Nephron (organoid): Measurements from ENCODE around the gene CHST2.
A peak's percentile ranks its signal among the peaks of the same experiment; 100 is the strongest.

Experiments used
- H3K27ac Mint-ChIP-seq, 3 experiments: 2 replicates each; pipeline ENCODE4 v1.8.0; 2020; ENCODE audit warnings: mixed read lengths in 3 of 3, mild to moderate bottlenecking in 2 of 3, moderate library complexity in 1 of 3
- H3K27me3 Mint-ChIP-seq: 2 replicates; pipeline ENCODE4 v1.8.0; 2021; ENCODE audit warnings: low read depth, mild to moderate bottlenecking, moderate library complexity, mixed read lengths
- H3K36me3 Mint-ChIP-seq: 2 replicates; pipeline ENCODE4 v1.8.0; 2020; ENCODE audit warnings: low read depth, mixed read lengths
- H3K4me1 Mint-ChIP-seq: 2 replicates; pipeline ENCODE4 v1.8.0; 2020; ENCODE audit warnings: mixed read lengths
- H3K4me3 Mint-ChIP-seq, 3 experiments: 2 replicates each; pipeline ENCODE4 v1.8.0; 2020; ENCODE audit warnings: mild to moderate bottlenecking in 3 of 3, mixed read lengths in 3 of 3, moderate library complexity in 2 of 3
- H3K9me3 Mint-ChIP-seq: 2 replicates; pipeline ENCODE4 v1.8.0; 2020; ENCODE audit warnings: mixed read lengths
- TF ChIP-seq, protein P1 (sequence below), 3 experiments: fragments of 200-600 bp; sonication (generic); IDR thresholded peaks; one replicate each; pipeline ENCODE4 v1.5.0; 2021; ENCODE audit warnings: antibody characterized with exemption in 3 of 3; ENCODE audit not compliant: unreplicated experiment in 3 of 3

The CHST2 gene

DNA sequence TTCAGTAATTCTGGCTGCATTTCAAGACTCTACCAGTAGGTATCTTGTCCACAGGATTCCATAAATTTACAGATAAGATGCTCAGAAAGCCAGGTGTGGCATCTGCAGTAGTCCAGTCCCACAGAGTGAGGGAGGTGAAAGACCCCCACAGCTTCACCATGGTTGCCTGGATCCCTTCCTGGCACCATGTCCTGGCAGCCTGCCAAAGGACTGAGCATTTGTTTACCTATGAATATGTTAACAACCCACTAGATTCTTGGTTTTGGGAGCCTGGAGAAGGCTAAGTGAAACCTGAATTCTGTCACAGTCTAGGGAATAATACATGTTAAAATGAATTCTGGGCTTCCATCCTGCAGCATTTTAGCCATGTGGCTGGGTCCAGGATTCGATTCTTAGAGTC is 14.9 kb downstream of the CHST2 start:
- Mint-ChIP-seq H3K36me3 (no peaks in the 10 kb centered on the region), H3K4me1 (peaks cover 6% of the 10 kb centered on the region), H3K27ac (peak overlapping the region in 1 of 3 experiments; percentile 24), H3K9me3 (no peaks in the 10 kb centered on the region), H3K27me3 (peaks cover 8% of the 10 kb centered on the region), H3K4me3 (no peak overlapping the region)
- TF ChIP-seq, protein P1, sequence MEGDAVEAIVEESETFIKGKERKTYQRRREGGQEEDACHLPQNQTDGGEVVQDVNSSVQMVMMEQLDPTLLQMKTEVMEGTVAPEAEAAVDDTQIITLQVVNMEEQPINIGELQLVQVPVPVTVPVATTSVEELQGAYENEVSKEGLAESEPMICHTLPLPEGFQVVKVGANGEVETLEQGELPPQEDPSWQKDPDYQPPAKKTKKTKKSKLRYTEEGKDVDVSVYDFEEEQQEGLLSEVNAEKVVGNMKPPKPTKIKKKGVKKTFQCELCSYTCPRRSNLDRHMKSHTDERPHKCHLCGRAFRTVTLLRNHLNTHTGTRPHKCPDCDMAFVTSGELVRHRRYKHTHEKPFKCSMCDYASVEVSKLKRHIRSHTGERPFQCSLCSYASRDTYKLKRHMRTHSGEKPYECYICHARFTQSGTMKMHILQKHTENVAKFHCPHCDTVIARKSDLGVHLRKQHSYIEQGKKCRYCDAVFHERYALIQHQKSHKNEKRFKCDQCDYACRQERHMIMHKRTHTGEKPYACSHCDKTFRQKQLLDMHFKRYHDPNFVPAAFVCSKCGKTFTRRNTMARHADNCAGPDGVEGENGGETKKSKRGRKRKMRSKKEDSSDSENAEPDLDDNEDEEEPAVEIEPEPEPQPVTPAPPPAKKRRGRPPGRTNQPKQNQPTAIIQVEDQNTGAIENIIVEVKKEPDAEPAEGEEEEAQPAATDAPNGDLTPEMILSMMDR (IDR thresholded peaks at IDR 0.05; ENCODE audit: unreplicated experiment in 3 of 3), result no peak

DNA sequence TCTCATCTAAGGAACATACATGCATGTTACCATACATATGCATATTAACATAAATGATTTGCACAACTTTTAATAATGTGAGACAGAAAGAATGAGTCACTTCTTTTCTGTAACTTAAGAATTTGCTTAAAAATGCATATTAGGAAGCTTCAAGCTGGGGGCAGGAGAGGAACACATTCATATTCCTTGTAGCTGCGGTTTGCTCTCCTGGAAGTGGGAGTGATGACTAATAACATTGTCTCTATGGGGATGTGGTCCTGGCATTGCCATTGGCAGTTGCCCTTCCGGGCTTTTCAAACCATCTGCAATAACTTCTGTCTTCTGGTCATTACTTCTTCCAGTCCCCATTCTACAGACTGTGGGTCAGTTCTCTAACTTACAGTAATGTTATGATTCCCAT is 15.6 kb downstream of the CHST2 start:
- TF ChIP-seq, protein P1 (IDR thresholded peaks at IDR 0.05; ENCODE audit: unreplicated experiment in 3 of 3), result no peak
- H3K27ac Mint-ChIP-seq, result peak overlapping the region in 1 of 3 experiments; percentile 24

DNA sequence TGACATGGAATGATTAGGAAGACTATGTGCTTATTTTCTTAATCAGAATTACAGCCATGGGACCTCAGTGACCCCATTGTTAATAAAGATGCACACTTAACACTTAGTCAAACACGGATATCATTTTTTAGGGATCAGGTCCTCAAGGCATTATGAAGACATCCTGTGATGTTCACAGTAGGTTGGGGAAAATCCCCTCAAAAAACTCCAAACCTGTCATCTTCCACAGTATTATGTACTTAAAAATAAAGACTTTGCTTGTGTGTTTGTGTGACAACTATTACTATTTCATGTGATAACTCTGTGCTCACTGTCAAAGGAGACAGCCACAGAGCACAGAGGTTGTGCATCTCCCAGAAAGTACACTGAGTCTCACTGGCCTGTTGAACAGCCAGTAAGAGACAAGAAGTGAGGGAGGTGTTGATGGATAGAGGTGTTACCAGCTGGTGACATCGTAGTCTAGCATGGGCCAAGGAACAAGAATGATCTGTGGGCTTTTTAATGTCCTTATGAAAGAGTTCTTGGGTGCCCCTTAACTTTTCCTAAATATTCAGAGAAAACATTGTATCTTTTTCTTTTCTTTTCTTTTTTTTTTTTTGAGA is 18.0 kb downstream of the CHST2 start:
- no peaks in the 10 kb centered on the region for H3K9me3 Mint-ChIP-seq
- peaks cover 6% of the 10 kb centered on the region for H3K4me1 Mint-ChIP-seq
- H3K27ac Mint-ChIP-seq, result no peak overlapping the region
- H3K36me3 Mint-ChIP-seq, result no peaks in the 10 kb centered on the region
- peaks cover 11% of the 10 kb centered on the region for H3K27me3 Mint-ChIP-seq
- TF ChIP-seq, protein P1 (IDR thresholded peaks at IDR 0.05; ENCODE audit: unreplicated experiment in 3 of 3), result no peak
- H3K4me3 Mint-ChIP-seq, result no peak overlapping the region

More for the DNA sequence above, 15.6 kb downstream of the CHST2 start:
- peaks cover 6% of the 10 kb centered on the region for H3K4me1 Mint-ChIP-seq
- no peak overlapping the region for H3K4me3 Mint-ChIP-seq
- no peaks in the 10 kb centered on the region for H3K36me3 Mint-ChIP-seq
- H3K9me3 Mint-ChIP-seq, result no peaks in the 10 kb centered on the region
- peaks cover 8% of the 10 kb centered on the region for H3K27me3 Mint-ChIP-seq

DNA sequence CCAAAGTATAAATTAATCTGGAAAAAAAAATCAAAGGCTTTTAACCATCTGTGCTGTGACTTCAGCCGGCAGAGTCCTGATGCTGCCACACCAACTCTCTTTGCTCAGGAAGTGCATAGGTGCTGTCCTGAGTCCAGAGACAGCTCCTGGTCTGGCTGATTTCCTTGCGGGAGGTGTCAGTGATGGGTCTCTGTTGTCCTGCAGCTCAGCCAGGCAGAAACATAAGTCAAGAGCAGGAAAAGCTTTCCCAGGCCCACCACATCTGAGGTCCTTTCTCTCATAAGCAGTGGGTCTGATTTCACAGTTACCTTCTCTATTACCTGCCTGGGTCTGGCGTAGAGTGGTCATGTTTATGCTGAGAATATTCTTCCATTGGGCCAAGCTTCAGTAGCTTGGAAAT is 19.4 kb downstream of the CHST2 start:
- TF ChIP-seq, protein P1 (IDR thresholded peaks at IDR 0.05; ENCODE audit: unreplicated experiment in 3 of 3), result no peak
- no peaks in the 10 kb centered on the region for H3K36me3 Mint-ChIP-seq
- H3K9me3 Mint-ChIP-seq, result no peaks in the 10 kb centered on the region
- H3K27me3 Mint-ChIP-seq, result peaks cover 7% of the 10 kb centered on the region
- peaks cover 6% of the 10 kb centered on the region for H3K4me1 Mint-ChIP-seq
- no peak overlapping the region for H3K4me3 Mint-ChIP-seq
- no peak overlapping the region for H3K27ac Mint-ChIP-seq

DNA sequence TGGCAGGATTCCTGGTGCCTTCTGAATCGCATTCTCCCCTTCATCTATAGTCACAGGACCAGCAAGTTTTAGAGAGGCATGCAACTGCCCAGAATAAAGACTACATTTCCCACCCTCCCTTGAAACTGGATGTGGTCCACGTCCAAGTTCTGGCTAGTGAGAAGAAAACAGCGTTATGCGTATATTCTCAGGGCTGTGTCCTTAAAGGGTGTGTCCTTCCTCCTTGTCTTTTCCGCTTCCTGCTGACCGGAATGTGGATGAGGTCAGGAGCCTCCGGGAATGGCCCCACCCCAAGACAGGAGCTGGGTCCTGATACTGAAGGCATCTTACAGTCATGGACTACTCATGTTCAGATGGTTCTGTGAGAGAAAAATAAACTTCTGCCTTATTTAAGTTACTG is 20.2 kb downstream of the CHST2 start:
- Mint-ChIP-seq H3K27ac (peak overlapping the region in 1 of 3 experiments; percentile 28), H3K27me3 (peaks cover 7% of the 10 kb centered on the region), H3K36me3 (no peaks in the 10 kb centered on the region), H3K4me3 (no peak overlapping the region), H3K9me3 (no peaks in the 10 kb centered on the region), H3K4me1 (peaks cover 6% of the 10 kb centered on the region)
- TF ChIP-seq, protein P1 (IDR thresholded peaks at IDR 0.05; ENCODE audit: unreplicated experiment in 3 of 3), result no peak

DNA sequence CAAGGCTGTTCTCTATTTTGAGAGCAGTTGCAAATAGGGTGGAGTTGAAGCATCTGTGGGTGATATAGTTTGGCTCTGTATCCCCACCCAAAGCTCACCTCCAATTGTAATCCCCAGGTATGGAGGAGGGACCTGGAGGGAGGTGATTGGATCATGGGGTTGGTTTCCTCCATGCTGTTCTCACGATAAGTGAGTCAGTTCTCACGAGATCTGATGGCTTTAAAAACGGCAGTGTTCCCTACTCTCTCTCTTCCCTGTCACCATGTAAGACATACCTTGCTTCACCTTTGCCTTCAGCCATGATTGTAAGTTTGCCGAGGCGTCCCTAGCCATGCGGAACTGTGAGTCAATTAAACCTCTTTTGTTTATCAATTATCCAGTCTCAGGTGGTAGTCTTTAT is 21.0 kb downstream of the CHST2 start:
- Mint-ChIP-seq H3K4me1 (peaks cover 4% of the 10 kb centered on the region), H3K27me3 (peaks cover 9% of the 10 kb centered on the region), H3K27ac (no peak overlapping the region), H3K4me3 (no peak overlapping the region), H3K36me3 (no peaks in the 10 kb centered on the region), H3K9me3 (no peaks in the 10 kb centered on the region)
- TF ChIP-seq, protein P1 (IDR thresholded peaks at IDR 0.05; ENCODE audit: unreplicated experiment in 3 of 3), result no peak
